Stimulated activated naive B cell treated with anti-CD40 and anti-IgM and Interleukin-4, amounts not matched to agents 10 μg/mL and 1 μg/mL and 100 μg/mL, for 72 hours (primary cell): ENCODE results near the gene TUBGCP6.

Experiments used
- ATAC-seq, 2 donors: fragments of 150-1000 bp; cut with Tn5 transposase; replicated peaks; 2 replicates each; pipeline ENCODE4 v1.10.0; 2021; ENCODE audit warnings: moderate library complexity in 1 of 2
- DNase-seq: peaks from one replicate; pipeline ENCODE4 v3.0.0; 2021
- H3K27ac Mint-ChIP-seq: one replicate; pipeline ENCODE4 v1.8.0; 2022; ENCODE audit warnings: mild to moderate bottlenecking, mixed read lengths
- H3K27me3 Mint-ChIP-seq, 2 donors: one replicate each; pipeline ENCODE4 v1.8.0; 2022; ENCODE audit warnings: mixed read lengths in 2 of 2
- H3K36me3 Mint-ChIP-seq, 2 donors: one replicate each; pipeline ENCODE4 v1.8.0; 2022; ENCODE audit warnings: mixed read lengths in 2 of 2, mild to moderate bottlenecking in 1 of 2
- H3K4me1 Mint-ChIP-seq, 2 donors: one replicate each; pipeline ENCODE4 v1.8.0; 2022; ENCODE audit warnings: mixed read lengths in 2 of 2, mild to moderate bottlenecking in 1 of 2
- H3K4me3 Mint-ChIP-seq, 2 donors: one replicate each; pipeline ENCODE4 v1.8.0; 2022; ENCODE audit warnings: mild to moderate bottlenecking in 2 of 2, mixed read lengths in 2 of 2, moderate library complexity in 1 of 2
- H3K9me3 Mint-ChIP-seq, 2 donors: one replicate each; pipeline ENCODE4 v1.8.0; 2022; ENCODE audit warnings: mixed read lengths in 2 of 2, mild to moderate bottlenecking in 1 of 2

Gene TUBGCP6

GRCh38 chr22:50190941-50191741, 53.7 kb downstream of the TUBGCP6 start:
- ATAC-seq = peak; percentile 64 to 66
- Mint-ChIP-seq H3K4me3 (peak overlapping the region; percentile 90 to 92), H3K36me3 (peaks cover 23 to 46% of the 10 kb centered on the region in 2 donors), H3K9me3 (no peaks in the 10 kb centered on the region), H3K27ac (peak overlapping the region; percentile 100), H3K4me1 (peaks cover 47 to 93% of the 10 kb centered on the region in 2 donors), H3K27me3 (no peaks in the 10 kb centered on the region)
- peak; percentile 91 for DNase-seq

- Mint-ChIP-seq H3K27me3 (no peaks in the 10 kb centered on the region), H3K9me3 (no peaks in the 10 kb centered on the region), H3K4me3 (peak overlapping the region; percentile 90 to 92), H3K36me3 (peaks cover 23 to 43% of the 10 kb centered on the region in 2 donors), H3K4me1 (peaks cover 45 to 87% of the 10 kb centered on the region in 2 donors), H3K27ac (peak overlapping the region; percentile 100)
- ATAC-seq (peak; percentile 57 to 58), DNase-seq (peak; percentile 91)
Measured at GRCh38 chr22:50190182-50190940, 54.5 kb downstream of the TUBGCP6 start.

DNA sequence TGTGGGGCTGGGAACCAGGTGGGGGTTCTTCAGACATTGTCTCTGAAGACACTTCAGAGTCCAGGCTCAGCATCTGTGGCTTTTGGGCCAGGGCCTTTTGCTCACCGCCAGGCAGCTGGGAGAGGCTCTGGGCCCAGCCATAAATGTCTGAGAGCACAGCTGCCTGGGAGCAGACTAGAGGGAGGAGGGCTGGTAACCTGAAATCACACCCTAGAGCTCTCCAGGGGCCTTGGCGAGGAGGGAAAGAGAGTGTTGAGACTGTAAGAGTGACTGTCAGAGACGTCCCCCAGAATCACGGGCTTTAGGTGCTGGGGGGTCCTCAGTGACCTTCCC, 55.0 kb downstream of the TUBGCP6 start:
- no peaks in the 10 kb centered on the region for H3K9me3 Mint-ChIP-seq
- peak overlapping the region; percentile 90 to 92 for H3K4me3 Mint-ChIP-seq
- DNase-seq = no peak
- H3K27ac Mint-ChIP-seq = peak overlapping the region; percentile 100
- H3K4me1 Mint-ChIP-seq = peaks cover 41 to 82% of the 10 kb centered on the region in 2 donors
- no peaks in the 10 kb centered on the region for H3K27me3 Mint-ChIP-seq
- H3K36me3 Mint-ChIP-seq = peaks cover 19 to 37% of the 10 kb centered on the region in 2 donors
- ATAC-seq = no peak

DNA sequence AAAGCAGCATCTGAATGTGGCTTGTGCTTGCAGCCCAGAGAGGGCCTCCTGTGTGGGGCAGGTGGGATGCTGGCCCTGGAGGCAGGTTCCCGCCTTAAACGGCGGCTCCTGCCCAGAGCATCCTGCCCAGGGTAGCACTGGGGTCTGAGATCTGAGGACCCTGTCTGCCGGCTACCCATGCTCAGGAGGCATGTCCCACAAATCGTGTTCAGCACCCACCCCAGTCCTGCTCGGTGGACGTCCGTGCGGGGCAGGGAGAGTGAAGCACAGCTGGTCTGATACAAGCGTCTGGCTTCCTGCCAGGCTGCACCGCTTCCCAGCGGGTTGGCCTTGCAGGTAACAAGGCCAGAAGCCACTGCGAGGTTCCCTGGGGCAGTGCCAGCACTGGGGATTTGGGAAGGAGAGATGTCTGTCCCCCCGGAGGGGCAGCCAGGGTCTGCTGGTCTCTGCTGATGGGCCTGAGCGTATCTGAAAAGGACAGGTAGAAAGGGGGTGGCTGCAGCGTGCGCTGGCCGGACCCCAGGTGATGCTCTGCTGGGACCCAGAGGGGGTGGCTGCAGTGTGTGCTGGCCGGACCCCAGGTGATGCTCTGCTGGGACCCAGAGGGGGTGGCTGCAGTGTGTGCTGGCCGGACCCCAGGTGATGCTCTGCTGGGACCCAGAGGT, 55.5 kb downstream of the TUBGCP6 start:
- no peak for ATAC-seq
- Mint-ChIP-seq H3K27me3 (no peaks in the 10 kb centered on the region), H3K4me3 (peak overlapping the region; percentile 90 to 92), H3K9me3 (no peaks in the 10 kb centered on the region), H3K27ac (peak overlapping the region; percentile 100), H3K4me1 (peaks cover 44 to 82% of the 10 kb centered on the region in 2 donors), H3K36me3 (peaks cover 19 to 34% of the 10 kb centered on the region in 2 donors)
- DNase-seq = no peak

GRCh38 chr22:50188356-50188755, 56.5 kb downstream of the TUBGCP6 start:
- Mint-ChIP-seq H3K4me1 (peaks cover 46 to 79% of the 10 kb centered on the region in 2 donors), H3K27me3 (no peaks in the 10 kb centered on the region), H3K4me3 (peak overlapping the region in 1 of 2 donors; percentile 25), H3K27ac (peak overlapping the region; percentile 31), H3K9me3 (no peaks in the 10 kb centered on the region), H3K36me3 (peaks cover 19 to 31% of the 10 kb centered on the region in 2 donors)
- DNase-seq = no peak
- no peak for ATAC-seq

- peaks cover 34 to 65% of the 10 kb centered on the region in 2 donors for H3K4me1 Mint-ChIP-seq
- no peak for ATAC-seq
- peak overlapping the region; percentile 92 for H3K27ac Mint-ChIP-seq
- H3K27me3 Mint-ChIP-seq = no peaks in the 10 kb centered on the region
- DNase-seq = no peak
- no peaks in the 10 kb centered on the region for H3K9me3 Mint-ChIP-seq
- H3K4me3 Mint-ChIP-seq = peak overlapping the region; percentile 93 to 96
- H3K36me3 Mint-ChIP-seq = peaks cover 9 to 18% of the 10 kb centered on the region in 2 donors
Measured at GRCh38 chr22:50186761-50187523, 57.9 kb downstream of the TUBGCP6 start.

GRCh38 chr22:50186181-50186714, 58.6 kb downstream of the TUBGCP6 start:
- Mint-ChIP-seq H3K36me3 (peaks cover 5 to 11% of the 10 kb centered on the region in 2 donors), H3K4me1 (peaks cover 32 to 58% of the 10 kb centered on the region in 2 donors), H3K27ac (peak overlapping the region; percentile 92), H3K4me3 (peak overlapping the region; percentile 93 to 96), H3K27me3 (no peaks in the 10 kb centered on the region), H3K9me3 (no peaks in the 10 kb centered on the region)
- ATAC-seq = no peak
- no peak for DNase-seq

GRCh38 chr22:50185375-50186087, 59.3 kb downstream of the TUBGCP6 start, which contains the start of gene TRABD:
Gene TRABD, plus strand, starts transcription at chr22:50185913. Its CDS starts 7,148 bp downstream, at chr22:50193061.
- Mint-ChIP-seq H3K27ac (peak within 1 kb of the TSS; percentile 93), H3K9me3 (no peaks in the 10 kb centered on the region), H3K27me3 (no peaks in the 10 kb centered on the region), H3K36me3 (peaks cover 3 to 10% of the 10 kb centered on the region in 2 donors), H3K4me3 (peak within 1 kb of the TSS; percentile 93 to 96), H3K4me1 (peaks cover 28 to 54% of the 10 kb centered on the region in 2 donors)
- DNase-seq = peak; percentile 84
- peak; percentile 57 to 70 for ATAC-seq

GRCh38 chr22:50184902-50185374, 59.9 kb downstream of the TUBGCP6 start:
- no peak for DNase-seq
- Mint-ChIP-seq H3K27ac (no peak overlapping the region), H3K36me3 (peaks cover 3 to 14% of the 10 kb centered on the region in 2 donors), H3K4me3 (peak overlapping the region; percentile 89 to 93), H3K9me3 (no peaks in the 10 kb centered on the region), H3K4me1 (peaks cover 27 to 54% of the 10 kb centered on the region in 2 donors), H3K27me3 (peaks cover under 1 to 1% of the 10 kb centered on the region in 2 donors)
- ATAC-seq = peak in 1 of 2 donors; percentile 1

GRCh38 chr22:50184004-50184901, 60.6 kb downstream of the TUBGCP6 start:
- DNase-seq (no peak), ATAC-seq (no peak)
- Mint-ChIP-seq H3K4me3 (peak overlapping the region; percentile 86 to 89), H3K27ac (peak overlapping the region; percentile 90), H3K4me1 (peaks cover 25 to 53% of the 10 kb centered on the region in 2 donors), H3K27me3 (peaks cover 6 to 7% of the 10 kb centered on the region in 2 donors), H3K36me3 (peaks cover 9 to 21% of the 10 kb centered on the region in 2 donors), H3K9me3 (no peaks in the 10 kb centered on the region)

GRCh38 chr22:50183141-50183971, 61.5 kb downstream of the TUBGCP6 start:
- ATAC-seq (no peak), DNase-seq (no peak)
- Mint-ChIP-seq H3K9me3 (no peaks in the 10 kb centered on the region), H3K27ac (no peak overlapping the region), H3K4me1 (peaks cover 18 to 47% of the 10 kb centered on the region in 2 donors), H3K4me3 (peak overlapping the region; percentile 10 to 26), H3K27me3 (peaks cover 6 to 7% of the 10 kb centered on the region in 2 donors), H3K36me3 (peaks cover 16 to 24% of the 10 kb centered on the region in 2 donors)
